ENCODE data around the gene PSKH1.
A peak's percentile ranks its signal among the peaks of the same experiment; 100 is the strongest.
"Not testable (repeated sequence)": the region's sequence is repeated elsewhere in the genome, so short reads cannot be mapped to it uniquely, and the experiment has no call there.

PSKH1 gene

DNA sequence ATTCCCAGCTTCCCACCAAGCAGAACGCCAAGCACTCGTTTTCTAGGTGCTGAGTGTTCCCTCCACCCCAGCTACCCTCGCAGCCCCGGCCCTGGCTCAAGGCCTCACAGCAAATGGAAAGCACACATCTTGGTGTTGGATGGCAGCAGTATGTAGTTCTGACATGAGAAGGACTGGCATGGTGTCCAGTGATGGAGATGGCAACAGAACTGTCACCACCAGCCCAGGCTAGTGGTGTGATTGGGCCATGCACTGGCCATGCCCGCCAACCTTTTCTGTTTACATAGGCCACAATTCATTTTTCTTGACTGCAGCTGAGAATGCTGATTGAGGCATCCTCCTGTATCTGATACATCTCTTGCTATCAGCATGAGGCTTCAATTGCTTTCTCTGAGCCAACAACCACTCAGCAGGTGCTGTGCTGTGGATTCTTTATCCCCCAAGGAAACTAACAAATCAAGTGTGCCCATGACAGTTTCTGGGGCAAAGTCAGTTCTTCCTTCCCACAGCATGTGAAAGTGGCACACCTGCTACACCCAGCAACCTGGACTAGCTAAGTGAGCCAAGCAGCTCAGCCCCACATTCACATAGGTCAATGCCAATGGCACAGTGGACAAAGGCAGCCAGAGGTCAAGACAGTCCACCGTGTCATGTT, 71.5 kb downstream of the PSKH1 start:
- DNase-seq: no peak

DNA sequence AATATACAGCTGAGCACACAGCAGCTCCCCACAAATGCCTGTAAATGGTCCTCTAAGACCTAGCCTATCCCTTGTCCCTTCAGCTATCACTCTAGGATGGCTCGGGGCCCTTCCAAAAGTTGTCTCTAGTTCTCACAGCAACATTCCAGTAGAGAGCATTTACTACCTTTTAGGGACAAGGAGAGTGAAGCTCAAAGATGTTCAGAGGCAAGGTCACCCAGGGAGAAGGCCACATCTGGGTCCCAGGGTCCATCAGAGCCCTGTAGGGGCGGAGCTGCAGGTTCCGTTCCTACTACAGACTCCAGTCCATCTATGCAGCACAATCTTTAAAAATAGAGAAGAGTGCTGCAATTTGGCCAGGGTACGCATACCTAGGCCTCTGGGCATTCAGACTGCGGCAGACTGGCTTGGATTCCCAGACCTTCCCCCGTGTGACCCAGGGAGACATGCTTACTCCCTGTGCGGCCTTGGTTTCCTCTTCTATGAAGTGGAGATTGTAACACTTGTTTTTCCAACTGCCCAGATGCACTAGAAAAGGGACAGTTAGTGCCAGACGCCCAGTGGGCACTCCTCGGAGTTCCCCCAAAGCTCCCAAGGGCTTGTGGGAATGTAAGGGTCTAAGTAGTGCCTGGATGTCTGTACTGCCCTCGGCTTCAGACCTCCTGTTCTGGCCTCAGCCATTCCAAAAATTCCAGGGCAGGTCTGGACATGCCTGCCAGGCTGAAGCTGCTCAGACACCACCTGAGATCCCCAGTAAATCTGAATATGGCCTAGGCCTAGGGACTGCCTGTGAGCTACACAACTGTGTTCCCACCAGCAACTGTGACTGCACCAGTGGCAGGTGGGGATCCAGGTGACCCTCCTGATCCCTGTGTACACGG, 72.9 kb downstream of the PSKH1 start:
- DNase-seq: no peak

DNA sequence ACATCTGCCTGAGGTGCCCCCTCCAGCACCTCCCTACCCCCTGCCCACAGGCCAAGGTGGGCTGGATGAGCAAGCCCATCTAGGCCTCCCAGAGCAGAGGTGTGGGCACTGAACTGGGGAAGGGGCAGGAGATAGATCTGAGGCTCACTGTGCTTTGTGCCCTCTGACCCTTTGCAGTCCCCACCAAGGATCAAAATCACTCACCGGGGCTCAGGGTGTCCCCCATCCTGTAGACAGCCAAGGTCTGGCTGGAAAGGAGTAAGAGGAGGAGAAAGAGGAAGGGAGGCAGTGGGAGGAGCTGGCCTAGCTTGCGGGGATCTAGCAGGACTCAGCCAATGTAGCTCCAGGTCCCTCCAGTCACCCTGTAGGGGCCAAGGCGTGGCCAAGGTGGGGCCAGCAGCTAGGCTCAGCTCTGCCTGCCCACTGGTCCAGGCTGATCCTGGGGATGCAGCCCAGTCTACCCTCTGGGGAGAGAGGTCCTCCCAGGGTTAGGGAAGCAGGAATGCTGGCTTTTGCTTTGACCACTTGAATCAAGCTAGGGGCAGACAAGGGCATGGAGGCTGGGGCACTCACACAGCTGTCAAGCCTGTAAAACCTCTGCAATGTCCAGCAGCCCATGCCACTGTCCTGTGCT, 73.6 kb downstream of the PSKH1 start:
- no peak for DNase-seq

DNA sequence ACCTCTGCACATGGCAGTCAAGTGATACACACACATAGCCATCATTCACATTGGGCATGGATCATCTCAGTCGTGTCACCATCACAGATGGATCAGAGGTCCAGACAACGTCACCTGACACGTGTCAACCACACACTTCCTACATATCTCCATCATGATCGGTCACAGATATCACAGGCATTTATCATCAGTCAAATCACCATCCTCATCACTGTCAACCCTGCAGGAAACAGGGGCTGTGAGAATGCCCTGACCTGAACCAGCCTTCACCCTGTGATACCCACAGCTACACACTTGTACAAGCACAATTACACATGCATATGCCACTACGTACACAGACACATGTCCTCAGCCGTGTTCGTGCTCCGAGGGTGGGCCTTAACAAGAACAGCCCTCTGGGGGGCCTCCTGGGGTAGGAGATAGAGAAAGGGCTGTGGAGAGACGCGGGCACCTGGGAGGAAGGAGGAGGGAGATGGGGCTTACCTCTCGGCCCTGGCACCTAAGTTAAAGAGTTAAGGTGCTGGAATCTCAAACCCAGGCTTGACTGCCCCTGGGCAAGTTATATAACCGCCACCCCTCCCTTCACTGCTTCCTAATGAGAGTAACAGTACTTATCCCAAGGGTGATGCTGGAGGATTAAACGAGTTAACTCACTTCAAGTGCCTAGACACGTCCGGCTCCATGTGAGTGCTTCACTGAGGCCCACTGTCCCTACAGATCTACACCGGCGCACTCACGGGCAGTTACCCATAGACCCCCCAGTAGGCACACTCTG, 74.3 kb downstream of the PSKH1 start:
- peak; percentile 38 for DNase-seq

DNA sequence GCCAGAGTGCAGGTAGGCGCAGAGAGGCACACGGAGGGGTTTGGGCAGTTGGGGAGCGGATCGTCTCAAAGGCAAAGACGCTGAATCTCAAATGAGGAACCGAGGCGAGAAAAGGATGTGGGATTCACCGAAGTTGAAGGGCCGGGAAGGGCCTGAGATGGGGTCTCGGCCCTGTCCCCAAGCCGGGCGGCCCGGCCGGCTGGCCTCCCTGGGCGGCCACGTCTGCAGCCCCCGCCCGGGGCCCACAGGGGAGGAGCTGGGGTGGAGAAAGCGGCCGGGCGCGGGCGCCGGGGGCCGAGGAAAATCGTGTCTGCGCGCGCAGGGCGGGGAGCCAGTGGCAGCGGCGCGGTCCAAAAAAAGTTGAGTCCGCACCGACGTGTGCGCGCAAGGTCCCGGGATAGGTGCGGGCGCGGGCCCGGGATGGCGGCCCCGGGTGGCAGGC, 74.9 kb downstream of the PSKH1 start:
- DNase-seq: no peak

DNA sequence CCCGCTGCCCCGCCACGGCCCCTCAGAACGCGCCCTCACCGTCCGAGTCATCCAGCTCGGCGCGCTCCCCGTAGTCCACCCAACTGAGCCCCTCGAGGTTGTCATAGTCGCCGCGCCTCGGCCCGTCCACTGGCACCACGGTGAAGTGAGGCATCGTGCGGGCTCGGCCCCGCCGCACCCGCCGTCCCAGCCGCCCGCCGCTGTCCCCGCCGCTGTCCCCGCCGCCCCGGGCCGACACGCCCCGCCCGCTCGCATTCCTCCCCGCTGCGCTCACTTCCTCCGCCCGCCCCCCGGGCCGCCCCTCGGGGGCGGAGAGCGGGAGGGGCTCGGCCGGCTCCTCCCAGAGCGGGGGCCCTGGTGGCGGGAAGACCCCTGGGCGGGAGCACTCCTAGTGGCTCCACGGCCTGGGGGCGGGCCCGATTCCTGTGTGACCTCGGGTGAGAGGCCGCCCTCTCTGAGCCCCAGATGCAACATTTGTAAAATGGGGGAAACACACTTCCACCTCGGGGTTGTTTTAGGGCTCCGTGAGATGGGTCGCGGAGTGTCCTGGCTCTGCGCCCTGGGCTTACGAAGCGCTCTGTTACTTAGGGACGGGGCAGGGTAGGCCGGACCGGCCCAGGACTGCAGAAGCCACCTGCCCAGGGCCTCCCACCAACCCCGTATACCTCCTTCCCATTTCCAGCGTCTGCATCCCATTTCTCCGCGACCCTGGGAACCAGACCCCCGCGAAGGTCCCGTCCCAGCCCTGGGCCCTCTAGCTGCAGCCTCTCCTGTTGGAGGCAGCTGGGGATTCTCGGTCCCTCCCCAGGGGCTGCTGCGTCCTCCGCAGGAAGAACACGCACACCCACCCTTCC, 75.6 kb downstream of the PSKH1 start, which contains the start of gene SLC12A4:
SLC12A4 (minus strand) TSS at position 238 of the 854 bp plus-strand sequence; CDS start at position 154, 84 bp downstream.
- peak; percentile 84 for DNase-seq

DNA sequence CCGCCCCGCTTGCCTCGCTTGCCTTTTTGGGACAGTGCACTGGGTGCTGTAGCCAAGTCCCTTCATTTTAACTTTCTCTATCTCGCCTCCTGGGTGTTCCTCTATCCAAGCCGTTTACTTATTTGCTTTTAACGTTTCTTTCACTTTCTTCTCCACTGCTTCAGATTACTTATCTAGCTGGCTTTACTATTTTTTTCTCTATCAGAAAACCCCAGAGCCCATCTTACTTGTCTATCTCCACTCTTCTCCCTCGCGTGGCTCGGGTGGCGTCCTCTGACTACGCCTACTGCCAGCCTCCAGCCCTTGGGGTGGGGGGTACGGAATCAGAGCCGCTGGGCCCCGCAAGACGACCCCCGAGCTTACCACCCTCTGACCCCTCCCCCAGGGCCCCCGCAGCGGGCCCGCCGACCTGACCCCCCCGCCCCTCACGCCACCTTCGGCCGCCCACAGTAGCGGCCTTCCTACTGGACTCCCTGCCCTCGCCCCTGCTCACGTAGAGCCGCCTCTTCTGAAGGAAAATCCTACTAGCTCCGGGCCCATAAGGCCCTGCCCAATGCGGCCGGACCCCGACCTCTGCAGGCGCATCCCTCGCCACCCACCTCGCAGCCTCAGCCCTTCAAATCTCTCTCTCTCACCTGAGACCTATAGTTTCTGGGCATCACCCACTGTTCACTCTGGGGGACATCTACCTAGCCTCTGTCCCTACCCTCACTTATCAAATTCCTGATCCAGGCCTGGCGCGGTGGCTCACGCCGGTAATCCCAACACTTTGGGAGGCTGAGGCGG, 76.4 kb downstream of the PSKH1 start:
- no peak for DNase-seq

DNA sequence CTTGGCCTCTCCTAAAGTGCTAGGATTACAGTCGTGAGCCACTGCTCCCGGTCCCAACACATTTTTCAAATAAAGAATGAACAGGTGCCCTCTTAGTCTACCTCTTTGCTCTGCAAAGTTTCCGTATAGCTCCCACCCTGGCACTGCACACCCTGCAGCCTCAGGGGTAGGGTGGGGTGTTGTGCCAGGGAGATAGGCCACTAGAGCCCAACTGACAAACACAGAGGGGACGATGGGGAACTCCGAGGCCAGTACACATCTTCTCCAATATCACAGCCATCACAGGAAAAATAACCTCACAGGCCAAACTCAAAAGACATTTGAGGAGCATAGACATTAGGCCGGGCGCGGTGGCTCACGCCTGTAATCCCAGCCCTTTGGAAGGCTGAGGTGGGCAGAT, 78.1 kb downstream of the PSKH1 start:
- no peak for DNase-seq

DNA sequence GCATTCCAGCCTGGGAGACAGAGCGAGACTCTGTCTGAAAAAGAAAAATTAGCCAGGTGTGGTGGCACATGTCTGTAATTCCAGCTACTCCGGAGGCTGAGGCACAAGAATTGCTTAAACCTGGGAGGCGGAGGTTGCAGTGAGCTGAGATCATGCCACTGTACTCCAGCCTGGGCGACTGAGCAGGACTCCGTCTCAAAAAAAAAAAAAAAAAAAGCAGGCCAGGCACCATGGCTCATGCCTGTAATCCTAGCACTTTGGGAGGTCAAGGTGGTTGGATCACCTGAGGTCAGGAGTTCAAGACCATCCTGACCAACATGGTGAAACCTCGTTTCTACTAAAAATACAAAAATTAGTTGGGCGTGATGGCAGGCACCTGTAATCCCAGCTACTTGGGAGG, 79.2 kb downstream of the PSKH1 start:
- not testable (repeated sequence) for DNase-seq

DNA sequence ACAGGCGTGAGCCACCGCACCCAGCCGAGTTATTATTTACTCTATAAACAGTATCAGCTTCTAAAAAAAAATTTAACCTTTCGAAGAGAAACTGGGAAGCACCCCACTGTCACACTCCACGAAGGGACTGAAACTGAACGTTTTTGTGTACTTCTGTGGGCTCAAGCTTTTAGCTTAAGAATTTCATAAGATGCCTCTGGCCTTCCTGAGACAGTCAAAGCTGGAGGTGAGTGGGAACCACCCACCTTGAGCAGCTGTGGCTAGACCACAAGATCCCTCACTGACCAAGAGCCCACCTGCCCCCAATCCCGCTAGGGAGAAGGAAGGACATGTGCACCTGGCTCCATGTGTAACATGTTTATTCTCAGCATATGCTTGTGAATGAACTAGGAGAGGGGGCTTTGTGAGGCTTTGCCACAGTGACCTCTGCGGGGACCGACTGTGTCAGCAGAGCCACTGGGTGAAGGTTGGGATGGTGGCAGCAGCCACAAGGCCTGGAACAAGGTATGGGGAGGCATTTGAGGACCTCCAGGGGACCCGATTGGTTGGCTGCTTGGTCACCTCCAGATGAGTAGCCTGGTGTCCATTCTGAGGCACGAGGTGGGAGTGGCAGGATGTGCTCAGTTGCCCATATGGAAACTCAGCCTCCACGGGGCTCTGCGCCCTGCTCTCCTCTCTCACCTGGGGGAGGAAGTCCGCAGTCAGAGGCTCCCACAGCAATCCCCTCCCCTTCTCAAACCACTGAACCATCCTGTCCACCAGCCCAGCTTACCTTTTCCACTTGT, 82.5 kb downstream of the PSKH1 start:
- DNase-seq: no peak

DNA sequence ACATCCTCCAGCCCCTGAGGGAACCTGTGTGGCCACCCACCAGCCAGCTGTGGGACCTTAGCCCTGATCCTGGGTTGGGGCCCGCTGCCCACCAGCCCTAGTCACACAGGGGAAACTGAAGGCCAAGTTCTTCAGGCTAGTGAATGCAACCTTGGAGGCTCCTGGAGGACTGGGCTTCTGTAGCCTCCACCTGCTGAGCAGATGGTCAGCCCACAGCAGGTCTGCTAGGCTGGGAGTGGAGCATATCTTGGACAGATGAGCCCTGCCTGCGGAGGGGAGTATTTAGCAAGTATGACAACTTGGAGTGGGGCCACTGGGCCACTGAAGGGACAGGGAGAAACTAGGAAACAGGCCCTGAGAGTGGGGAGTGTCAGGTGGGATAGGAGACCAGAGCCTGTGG, 83.2 kb downstream of the PSKH1 start:
- DNase-seq: no peak

DNA sequence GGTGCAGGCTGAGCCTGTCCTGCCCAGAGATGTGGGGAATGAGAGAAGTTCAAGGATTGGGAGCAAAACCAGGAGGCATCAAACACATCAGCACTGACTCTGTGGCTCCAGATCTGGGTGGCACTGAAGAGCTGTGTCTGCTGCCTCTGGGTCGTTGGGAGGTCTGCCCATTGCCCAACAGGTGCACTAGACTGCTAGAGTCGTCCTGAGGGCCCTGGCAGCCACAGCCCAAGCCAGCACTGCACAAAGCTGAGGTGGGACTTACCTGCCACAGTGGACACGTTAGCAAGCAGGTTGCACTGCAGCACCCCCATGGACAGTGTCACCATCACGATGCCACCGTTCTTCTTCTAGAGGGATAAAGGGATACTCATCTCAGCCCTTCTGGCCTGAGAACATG, 84.0 kb downstream of the PSKH1 start:
- DNase-seq: no peak

DNA sequence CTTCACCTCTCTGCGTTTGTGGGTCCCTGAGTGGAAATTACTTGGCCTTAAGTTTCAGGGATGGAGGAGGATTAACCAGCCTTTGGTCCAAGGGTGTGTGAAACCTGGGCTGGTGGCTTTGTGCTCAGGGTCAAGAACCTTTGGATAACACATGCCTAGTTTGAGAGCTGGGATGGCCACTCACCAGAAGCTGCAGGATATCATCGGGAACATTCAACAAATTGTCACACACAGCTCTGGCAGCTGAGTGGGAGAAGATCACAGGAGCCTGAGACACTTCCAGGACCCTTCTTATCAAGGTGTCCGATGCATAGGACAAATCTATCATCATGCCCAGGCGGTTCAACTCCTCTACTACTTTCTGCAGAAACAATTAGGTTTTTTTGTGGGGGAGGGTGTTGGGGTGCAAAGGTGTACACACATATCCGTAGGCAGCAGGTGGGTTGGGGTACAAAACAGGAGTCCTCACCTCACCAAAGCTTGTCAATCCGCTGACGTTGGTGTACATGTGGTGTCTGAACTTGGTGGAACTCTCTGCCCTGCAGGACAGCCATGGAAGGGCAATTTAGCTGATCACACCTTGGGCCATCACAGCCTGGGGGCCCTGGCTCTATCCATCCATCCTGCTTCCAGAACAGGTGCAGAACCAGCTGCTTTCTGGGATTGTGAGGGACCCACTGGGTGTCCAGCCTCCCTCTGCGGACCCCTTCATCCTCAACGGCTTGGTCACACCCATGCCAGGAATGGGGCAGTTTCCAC, 84.6 kb downstream of the PSKH1 start:
- no peak for DNase-seq
